ENCODE results near the gene PRKCA.

GRCh38 chr17:66285149-66285548 is 17.3 kb upstream of the PRKCA start:
- TF ChIP-seq CTCF (conservative IDR thresholded peaks at IDR 0.05; ENCODE audit: low read length): no peak
- TF ChIP-seq EZH2phosphoT487 (IDR thresholded peaks at IDR 0.05; ENCODE audit: borderline replicate concordance): no peak
